GM04503 (cell line): ENCODE measurements around the gene TMEM260.
"Not testable (repeated sequence)": the region's sequence is repeated elsewhere in the genome, so short reads cannot be mapped to it uniquely, and the experiment has no call there.

Experiments
- DNase-seq: peaks from one replicate; pipeline ENCODE4 v3.0.0-alpha.2; 2012; ENCODE audit warnings: low read depth

Gene TMEM260

DNA sequence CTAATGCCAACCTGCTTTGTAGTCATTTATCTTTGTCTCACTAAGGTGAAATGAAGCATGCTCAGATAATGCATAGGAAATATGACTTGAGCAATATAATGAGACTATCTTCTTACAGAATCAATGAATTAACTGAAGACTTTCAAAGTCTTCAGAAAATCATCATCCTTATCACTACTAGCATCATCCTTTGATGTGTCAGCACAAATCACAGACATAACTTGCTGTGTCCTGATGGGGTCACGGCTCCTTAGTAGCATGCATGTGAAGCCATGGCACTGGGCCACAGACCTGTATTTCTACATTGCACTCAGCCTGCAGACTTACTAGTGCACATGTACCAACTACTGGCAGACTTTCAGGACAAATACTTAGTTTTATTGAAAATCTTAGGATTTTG, 18.9 kb downstream of the TMEM260 start:
- no peak for DNase-seq

DNA sequence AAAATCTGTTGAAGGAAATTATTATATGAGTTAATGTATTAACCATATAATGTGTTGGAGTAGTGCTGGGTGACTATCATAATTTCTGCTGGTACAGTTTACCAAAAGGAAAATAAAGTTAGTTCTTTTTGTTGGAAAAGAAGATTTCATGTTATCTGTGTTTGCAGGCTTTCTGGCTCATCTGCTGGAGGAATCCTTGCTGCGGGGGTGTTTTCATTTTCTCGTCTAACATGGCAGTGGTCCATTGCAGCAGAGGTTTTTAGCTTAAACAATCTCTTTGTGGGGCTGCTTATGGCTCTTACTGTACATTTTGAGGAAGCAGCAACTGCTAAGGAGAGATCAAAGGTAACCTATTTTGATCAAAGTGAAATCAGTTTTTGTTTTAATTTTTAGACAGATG, 24.1 kb downstream of the TMEM260 start:
- no peak for DNase-seq

DNA sequence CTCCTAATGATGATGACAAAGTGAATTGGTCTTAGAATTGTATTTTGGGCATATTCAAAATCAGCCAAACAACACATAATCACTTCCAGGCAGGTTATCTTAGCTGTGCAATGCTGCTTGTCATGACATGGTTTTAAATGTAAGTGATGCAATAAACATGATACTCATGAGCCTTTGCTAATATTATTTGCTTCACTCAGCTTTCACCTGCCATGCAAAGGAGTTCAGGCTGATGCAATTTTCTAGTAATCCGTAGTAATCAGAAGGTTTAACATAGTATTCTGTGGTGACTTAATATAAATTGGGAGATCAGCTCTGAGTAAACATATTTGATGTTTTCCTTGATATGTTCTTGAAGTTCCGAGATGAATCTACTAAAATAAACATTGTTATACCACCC, 29.1 kb downstream of the TMEM260 start:
- no peak for DNase-seq

DNA sequence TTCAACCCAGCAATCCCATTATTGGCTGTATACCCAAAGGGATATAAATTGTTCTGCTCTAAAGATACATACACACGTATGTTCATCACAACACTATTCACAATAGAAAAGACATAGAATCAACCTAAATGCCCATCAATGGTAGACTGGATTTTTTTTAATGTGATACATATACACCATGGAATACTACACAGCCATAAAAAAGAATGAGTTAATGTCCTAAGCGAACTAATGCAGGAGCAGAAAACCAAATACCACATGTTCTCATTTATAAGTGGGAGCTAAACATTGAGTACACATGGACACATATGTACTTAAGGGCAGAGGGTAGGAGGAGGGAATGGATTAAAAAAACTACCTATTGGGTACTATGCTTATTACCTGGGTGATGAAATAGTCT, 32.1 kb downstream of the TMEM260 start:
- not testable (repeated sequence) for DNase-seq

DNA sequence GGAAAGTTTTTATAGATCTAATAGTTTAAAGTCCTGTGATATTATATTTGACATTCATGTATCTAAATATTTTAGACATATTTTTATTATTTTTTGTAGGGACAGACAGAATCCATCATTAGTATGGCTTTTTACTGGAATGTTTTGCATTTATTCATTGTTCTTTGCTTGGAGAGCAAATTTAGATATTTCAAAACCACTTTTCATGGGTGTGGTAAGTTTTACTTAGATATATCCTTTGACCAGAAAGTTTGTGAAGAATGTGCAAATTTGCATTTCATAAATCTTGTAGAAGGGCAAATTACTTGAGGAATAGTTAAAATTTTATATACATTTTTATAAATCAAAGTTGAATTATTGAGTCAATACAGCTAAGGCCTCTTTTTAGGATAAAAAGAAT, 37.5 kb downstream of the TMEM260 start:
- DNase-seq: no peak

DNA sequence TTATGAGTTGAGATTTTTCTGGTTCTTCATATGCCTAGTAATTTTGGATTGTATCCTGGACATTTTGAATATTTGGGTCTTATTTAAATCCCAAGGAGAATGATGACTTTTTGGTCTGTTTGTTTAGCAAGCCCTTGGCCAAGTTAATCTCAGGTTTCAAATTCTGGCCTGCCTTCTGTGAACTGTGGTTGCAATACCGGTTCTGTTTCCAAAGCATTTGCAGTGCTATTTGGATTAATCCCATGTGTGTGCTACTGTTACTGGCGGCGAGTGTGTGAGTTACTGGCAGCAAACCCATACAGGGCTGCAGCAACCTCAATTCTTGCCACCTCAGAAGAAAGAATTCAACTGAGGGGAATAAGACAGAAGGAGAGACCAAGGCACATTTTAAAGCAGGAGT, 51.1 kb downstream of the TMEM260 start:
- DNase-seq: peak; percentile 19

DNA sequence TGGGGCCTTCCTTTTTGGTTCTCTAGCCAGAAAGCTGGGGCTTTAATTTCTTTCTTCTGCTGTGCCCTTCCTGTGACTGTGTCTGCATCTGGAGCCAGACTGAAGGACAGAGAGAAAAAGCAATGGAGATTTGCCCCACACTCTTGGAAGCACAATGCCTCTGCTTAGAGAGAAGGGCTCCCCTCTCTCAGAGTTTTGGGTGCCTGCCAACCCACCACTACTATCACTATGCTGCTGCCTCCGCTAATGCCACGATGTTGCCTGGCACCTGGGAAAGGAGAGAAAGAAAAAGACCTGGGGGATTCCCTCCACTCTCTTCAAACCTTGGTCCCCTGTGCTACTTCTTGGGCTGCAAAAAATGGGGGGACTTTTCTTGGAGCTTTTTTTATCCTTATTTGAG, 52.6 kb downstream of the TMEM260 start:
- no peak for DNase-seq

DNA sequence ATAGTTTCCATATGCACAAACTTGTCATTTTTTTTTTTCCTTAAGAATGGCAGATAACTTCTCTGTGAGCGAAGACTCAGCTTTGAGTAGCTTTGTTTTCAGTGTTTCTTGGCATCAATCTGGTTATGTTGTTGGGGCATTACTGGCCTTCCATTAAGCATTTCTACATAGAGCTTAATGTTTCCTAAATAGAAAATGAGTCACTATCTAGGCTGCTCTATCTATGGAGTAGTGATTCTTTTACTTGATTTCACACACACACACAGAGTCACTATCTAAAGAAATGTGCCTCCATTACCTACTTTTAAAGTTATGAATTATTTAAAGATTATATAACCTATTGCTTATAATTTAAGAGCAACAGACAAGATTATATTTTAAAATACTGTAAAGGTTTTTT, 53.9 kb downstream of the TMEM260 start:
- DNase-seq: no peak

DNA sequence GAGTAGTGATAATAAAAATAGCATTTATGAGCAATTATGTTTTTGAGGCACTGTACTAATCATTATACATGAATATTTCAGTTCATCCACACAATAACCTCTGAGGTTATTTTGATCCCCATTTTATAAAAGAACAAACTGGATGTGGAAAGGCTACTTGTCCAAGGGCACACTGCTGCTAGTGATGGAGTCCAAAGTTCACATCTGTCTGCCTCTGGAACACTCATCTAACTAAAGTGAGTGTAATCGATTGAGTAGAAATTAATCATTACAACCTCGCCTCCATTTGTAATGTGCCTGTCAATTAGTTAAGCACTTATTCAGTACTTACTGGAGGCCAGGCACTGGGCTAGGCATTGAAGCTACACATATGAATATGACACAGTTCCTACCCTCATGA, 55.4 kb downstream of the TMEM260 start:
- DNase-seq: no peak

DNA sequence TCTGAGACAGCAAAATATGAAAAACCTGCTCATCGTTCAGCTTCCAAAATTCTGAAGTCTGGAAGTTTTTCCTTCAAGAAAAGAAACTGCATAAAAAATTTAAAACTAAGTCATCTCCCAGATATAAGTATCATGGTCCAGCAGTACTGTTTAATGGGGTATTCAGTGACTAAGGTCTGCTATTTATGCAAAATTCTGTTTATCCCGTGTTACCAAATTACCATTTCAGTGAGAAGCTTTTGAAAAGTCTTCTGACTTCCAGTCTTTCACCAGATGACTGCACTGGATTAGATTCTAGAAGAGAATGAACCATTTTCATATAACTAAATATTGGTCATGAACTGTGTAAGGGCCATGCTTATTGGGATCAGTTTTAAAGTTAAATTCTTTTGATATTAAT, 67.9 kb downstream of the TMEM260 start:
- DNase-seq: no peak

DNA sequence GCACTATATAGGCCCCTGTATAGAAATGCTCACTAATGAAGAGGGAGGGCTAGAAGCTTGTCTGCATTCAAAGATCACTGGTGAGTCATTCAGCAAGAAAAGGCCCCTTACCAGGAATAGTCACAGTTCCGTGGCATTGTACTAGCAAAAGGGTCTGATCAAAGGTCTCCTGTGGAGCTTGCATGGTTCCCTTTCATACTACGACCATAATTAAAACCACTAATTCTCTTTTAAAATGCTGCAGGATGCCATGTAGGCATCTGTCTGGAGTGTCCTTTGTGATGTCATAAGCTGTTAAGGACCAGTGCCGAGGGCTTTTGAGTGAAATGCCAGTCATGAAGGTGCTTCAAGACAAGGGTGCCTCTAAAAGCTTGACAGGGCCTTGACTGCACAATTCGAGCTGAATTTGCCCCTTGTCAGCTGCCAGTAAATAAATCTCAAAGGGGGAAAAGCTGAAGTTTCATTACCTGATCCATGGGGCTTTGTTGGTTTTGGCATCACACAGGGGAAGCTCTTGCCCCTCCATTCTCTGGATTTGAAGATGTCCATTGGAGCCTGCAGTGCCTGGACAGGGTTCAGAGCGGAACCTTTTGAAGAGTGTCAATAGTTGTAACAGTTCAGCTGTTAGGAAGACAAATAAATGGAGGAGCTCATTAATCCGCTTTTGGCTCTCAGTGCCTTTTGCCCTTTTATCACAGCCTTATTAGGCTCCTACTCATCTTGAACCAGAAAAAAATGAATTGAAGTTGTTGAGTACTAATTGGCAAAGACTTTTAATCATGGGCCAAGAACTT, 69.1 kb downstream of the TMEM260 start:
- no peak for DNase-seq

DNA sequence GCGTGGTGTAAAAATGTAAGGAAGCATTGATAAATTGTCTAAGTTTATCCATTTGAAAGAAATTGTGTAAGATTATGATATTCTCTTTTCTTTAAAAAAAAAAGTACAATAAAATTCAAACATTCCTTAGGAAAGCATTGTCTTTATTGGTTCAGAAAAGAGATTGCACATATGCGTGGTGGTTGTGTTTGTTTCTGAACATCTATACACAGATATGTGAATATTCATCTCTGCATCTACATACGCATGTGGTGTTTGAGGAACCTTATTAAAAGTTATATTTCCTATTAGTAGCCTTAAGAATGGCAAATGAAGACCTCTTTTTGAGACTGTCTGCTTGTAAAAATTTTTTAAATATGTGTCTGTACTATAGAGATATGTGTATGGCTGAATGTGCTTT, 69.8 kb downstream of the TMEM260 start:
- no peak for DNase-seq

DNA sequence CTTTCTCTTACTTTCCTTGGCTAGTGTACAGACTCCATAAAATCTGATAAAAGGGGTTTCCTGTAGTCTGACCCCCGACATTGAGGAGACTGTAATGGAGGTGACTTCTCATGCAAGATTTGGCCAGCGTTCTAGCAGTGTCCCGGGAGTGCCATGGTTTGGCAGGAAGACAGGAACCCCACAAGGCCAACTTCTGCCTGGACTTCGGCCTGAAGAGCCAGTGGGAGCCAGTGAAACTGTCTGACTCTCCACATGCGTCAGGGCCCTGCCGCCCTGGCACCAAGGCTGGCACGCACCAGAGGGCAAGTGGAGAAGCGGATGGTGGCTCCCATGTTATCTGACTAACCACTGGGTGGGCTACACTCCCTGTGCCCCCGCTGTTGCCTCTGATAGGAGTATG, 70.5 kb downstream of the TMEM260 start:
- DNase-seq: no peak

DNA sequence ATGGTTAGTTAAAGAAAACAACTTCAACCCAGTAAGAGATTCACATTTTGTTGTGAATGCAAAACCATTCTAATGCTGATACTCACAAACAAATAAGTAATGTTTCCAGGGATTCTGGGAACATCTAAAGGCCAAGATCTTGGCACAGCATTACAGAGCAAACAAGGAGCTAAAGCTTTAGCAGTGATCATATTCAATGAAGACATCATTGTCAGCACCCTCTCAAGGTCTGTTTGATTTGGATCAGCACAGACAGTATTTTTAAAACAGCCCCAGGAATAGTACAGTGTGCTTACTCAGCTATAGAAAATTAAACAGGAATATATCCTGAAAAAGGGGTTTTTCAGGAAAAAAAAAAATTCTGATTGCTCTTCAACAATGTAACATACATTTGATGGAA, 71.4 kb downstream of the TMEM260 start:
- DNase-seq: no peak

DNA sequence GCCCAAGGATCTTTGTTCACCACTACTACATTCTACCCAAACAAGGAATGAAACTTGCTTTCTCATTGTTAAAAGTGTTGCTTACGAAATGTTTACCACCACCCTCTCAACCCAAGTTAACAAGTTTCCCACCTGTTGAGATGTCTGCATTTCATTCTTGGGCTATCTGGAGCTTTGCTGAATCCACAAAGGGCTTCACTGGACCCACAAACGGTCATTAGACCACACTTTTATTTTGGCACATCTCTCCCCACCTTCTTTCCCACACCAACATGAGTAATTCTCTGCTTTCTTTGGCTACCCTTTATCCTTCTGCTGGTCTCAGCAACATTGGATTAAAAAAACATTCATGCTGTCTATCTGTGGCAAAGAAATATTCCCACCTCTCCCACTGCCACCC, 78.0 kb downstream of the TMEM260 start:
- no peak for DNase-seq

DNA sequence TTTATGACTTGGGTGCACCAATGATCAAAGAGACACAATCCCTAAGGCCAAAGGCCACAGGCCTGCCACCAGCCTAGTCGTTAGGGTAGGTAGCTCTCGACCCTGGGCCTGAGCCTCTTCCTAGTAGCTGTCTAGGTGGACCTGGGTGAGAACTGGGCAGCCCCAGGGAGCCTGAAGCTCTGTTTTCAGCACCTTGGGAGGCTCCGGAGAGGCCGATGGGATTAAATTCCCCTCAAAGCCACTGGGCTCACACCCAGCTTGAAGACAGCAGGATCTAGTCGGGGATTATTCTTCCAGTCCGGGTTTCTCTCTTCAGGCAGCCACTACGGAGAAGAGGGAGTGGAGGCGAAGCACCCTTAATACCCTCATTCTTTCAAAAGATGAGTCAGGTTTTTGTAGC, 79.8 kb downstream of the TMEM260 start:
- DNase-seq: no peak

DNA sequence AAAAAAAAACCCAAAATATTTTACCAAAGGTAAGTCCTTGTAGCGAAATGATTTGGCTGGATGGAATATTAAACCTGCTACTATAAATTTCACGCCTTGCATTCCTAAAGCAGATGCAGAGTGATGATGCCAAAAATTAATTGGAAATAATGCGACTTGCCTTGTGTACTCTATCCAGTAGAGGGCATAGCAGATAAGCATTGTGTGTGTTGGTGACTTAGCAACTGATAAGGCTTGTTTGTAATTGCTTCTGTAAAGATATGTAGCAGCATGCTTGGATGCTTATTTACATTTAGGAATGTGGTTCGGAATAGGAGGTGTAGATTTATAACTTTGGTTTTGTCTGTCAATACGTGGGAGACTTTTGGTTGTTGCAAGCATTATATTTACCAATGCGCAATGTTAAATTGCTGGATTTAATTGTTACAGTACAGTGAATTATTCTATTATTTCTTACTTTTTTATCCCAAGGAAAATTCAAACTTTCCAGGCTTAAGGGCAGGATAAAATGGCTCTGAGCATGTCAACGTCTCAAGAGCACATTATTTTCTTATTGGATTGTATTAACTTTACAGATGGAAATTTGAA, 80.5 kb downstream of the TMEM260 start:
- DNase-seq: no peak

DNA sequence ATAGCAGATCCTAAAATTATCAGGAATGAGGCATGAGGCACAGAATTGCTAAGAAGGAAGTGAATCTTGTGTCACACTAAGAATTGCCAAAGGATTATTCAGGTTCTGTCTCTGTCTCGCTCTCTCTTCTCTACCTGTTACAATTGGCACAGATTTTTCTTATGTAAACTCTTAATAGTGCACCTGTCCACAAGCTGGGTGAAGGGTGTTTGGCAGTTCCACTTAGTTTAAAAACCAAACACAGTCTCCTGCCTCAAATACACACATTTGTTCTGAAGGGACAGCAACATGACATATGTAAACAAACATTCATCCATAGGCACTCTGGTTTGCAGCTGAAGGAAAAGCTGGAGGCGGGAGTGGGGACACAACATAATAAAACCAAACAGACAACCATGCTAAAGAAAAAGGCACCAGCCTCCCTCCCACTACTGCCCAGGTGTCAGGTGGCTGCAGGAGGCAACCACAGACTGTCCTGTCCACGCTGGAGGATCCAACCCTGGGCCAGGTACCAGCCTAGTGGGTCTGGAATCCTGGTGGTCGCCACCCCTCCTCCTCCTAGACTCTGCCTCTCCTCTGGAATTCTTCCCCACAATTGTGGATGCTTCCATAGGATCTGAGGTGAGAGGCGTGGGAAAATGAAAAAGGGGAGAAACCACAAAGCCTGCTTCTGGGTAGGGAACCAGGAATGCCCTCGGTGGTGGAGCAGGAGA, 81.2 kb downstream of the TMEM260 start:
- DNase-seq: no peak

DNA sequence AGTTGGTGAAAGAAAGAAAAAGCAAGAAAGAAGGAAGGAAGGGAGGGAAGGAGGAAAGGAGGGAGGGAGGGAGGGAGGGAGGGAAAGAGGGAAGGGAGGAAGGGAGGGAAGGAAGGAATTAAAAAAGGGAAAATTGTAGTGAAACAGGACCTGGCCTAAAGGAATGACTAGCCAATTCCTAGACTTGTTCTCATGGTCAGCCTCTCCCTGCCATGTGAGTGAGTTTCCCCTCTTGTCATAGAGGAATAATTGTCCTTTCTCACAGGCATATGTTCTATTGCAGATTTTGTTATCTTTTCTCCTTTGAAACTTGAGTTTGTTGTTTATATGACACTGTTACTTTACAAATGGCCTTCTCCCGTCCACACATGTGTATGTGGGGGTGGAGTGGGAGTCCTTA, 81.9 kb downstream of the TMEM260 start:
- DNase-seq: no peak

DNA sequence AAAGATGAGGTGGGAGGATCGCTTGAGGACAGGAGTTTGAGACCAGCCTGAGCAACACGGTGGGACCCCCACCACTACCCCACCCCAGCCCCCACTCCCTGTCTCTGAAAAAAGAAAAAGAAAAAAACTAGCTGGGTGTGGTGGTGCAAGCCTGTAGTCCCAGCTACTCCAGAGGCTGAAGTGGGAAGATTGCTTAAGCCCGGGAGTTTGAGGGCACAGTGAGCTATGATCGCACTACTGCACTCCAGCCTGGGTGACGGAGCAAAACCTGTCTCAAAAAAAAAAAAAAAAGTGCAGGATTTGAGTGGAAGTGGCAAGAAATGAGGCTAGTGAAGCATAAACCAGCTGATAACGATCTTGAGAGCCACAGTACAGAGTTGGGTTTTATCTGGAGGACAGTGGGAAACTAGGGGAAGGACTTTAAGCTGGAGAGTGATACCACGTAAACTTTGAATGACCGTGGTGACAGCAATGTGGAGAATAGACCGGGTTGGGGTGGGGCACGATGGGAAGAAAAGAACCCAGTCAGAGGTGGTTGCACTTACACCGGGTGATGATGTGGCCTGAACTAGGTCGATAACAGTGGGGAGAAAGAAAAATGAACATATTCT, 85.3 kb downstream of the TMEM260 start:
- DNase-seq: no peak

DNA sequence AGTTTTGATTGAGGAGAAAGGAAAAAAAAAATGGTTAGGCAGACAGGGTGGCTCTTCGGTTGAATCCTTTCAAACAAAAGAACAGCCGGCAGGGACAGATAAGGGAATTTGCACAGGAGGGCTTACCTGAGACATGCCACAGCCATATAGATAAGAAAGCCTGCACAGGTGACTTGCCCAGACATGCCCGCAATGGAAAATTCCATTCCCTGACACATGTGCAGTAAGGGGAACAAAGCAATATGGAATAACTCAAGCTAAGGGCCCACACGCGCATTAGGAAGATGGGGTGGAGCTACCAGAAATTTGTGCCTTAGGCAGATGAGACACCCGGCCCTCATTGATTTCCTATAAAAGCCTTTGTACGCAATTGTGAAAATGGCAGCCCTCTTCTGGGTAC, 86.7 kb downstream of the TMEM260 start:
- no peak for DNase-seq

DNA sequence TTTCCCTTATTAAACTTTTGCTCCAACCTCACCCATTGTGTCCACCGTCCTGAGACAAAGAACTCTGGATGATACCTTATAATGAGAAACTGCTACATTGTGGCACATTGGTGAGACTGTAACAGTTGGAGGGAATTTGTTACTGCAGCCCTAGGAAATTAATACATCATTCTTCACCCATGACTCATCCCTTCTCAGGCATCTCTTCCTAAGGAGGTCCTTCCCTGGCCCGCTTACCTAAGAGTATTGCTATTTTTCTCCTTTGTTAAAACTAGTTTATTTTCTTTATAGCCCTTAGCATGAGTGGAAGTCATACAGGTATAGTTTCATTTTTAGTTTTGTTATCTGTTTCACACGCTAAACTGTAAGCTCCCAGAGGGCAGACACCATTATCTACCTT, 87.1 kb downstream of the TMEM260 start:
- no peak for DNase-seq

DNA sequence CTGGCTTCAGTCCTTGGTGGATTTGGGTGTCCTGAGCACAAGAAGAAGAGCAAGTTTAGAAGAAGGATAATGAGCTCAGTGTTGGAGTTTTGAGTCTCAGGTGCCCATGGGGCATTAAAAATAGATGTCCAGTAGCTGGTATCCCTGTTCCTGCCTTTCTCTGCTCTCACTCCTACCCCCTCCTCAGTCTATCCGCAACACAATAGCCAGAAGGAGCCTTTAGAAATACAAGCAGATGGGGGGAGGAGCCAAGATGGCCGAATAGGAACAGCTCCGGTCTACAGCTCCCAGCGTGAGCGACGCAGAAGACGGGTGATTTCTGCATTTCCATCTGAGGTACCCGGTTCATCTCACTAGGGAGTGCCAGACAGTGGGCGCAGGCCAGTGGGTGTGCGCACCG, 87.7 kb downstream of the TMEM260 start:
- DNase-seq: not testable (repeated sequence)
